NT2/D1 (cell line): ENCODE data around the gene NTM.

ENCODE experiments used
- YY1 ChIP-seq: IDR thresholded peaks from 2 replicates; pipeline ENCODE4 v1.6.1; 2011; ENCODE audit not compliant: insufficient read length, insufficient read depth
- ZNF274 ChIP-seq: IDR thresholded peaks from 2 replicates; pipeline ENCODE4 v1.6.1; 2011; ENCODE audit warnings: mild to moderate bottlenecking, low read depth, low read length

GRCh38 chr11:131671734-131672133 lies 301.3 kb downstream of the NTM start:
- TF ChIP-seq ZNF274 (no peak), YY1 (no peak)
